Astrocyte (in vitro differentiated cells and primary cell): ENCODE measurements around the gene SPTBN5. TPM values are rescaled to one million over a fixed set of nuclear protein-coding genes. Genes with fewer than 3 reads are reported as not detected.

Experiments used
- DNase-seq: peaks from one replicate; pipeline ENCODE4 v3.0.0-alpha.2; 2010; ENCODE audit warnings: low read depth
- FAIRE-seq: peaks from 2 replicates; lab custom pipeline; 2011; peaks lifted over from hg19 to GRCh38; lab: Jason Lieb, UNC
- H2AFZ ChIP-seq: 2 replicates; pipeline ENCODE4 v1.6.0; 2012; ENCODE audit warnings: low read depth, low read length, inconsistent platforms
- H3K27ac ChIP-seq: 2 replicates; pipeline ENCODE4 v1.5.1; 2011; ENCODE audit warnings: low read depth, low read length, inconsistent platforms
- H3K27me3 ChIP-seq: 2 replicates; pipeline ENCODE4 v1.6.0; 2011; ENCODE audit warnings: low read length, inconsistent platforms; ENCODE audit not compliant: insufficient read depth
- H3K36me3 ChIP-seq: 2 replicates; pipeline ENCODE4 v1.5.1; 2011; ENCODE audit warnings: low read length, inconsistent platforms; ENCODE audit not compliant: insufficient read depth
- H3K4me1 ChIP-seq: 2 replicates; pipeline ENCODE4 v1.5.1; 2011; ENCODE audit warnings: low read length, inconsistent platforms; ENCODE audit not compliant: insufficient read depth
- H3K4me2 ChIP-seq: 2 replicates; pipeline ENCODE4 v1.6.0; 2012; ENCODE audit warnings: low read length, inconsistent platforms
- H3K4me3 ChIP-seq: 2 replicates; pipeline ENCODE4 v1.5.1; 2011; ENCODE audit warnings: low read depth, mild to moderate bottlenecking, low read length, inconsistent platforms; ENCODE audit not compliant: insufficient read depth
- H3K79me2 ChIP-seq: 2 replicates; pipeline ENCODE4 v1.6.0; 2012; ENCODE audit warnings: mild to moderate bottlenecking, low read length, inconsistent platforms; ENCODE audit not compliant: insufficient read depth
- H3K9ac ChIP-seq: 2 replicates; pipeline ENCODE4 v1.6.0; 2012; ENCODE audit warnings: mild to moderate bottlenecking, low read length, inconsistent platforms
- H3K9me3 ChIP-seq: 2 replicates; pipeline ENCODE4 v1.5.1; 2012; ENCODE audit warnings: low read depth, mild to moderate bottlenecking, low read length, inconsistent platforms; ENCODE audit not compliant: insufficient read depth
- H4K20me1 ChIP-seq: 2 replicates; pipeline ENCODE4 v1.6.0; 2012; ENCODE audit warnings: low read length, inconsistent platforms; ENCODE audit not compliant: insufficient read depth
- H3K27ac Mint-ChIP-seq: one replicate; pipeline ENCODE4 v1.8.0; 2021; ENCODE audit warnings: mild to moderate bottlenecking, mixed read lengths; ENCODE audit not compliant: unreplicated experiment
- H3K27me3 Mint-ChIP-seq: one replicate; pipeline ENCODE4 v1.8.0; 2021; ENCODE audit warnings: low read depth, mixed read lengths; ENCODE audit not compliant: unreplicated experiment
- H3K36me3 Mint-ChIP-seq: one replicate; pipeline ENCODE4 v1.8.0; 2021; ENCODE audit warnings: low read depth, mixed read lengths; ENCODE audit not compliant: unreplicated experiment
- H3K4me1 Mint-ChIP-seq: one replicate; pipeline ENCODE4 v1.8.0; 2021; ENCODE audit warnings: low read depth, mixed read lengths; ENCODE audit not compliant: unreplicated experiment
- H3K4me3 Mint-ChIP-seq: one replicate; pipeline ENCODE4 v1.8.0; 2021; ENCODE audit warnings: mild to moderate bottlenecking, moderate library complexity, mixed read lengths; ENCODE audit not compliant: unreplicated experiment
- H3K9me3 Mint-ChIP-seq: one replicate; pipeline ENCODE4 v1.8.0; 2021; ENCODE audit warnings: mild to moderate bottlenecking, mixed read lengths; ENCODE audit not compliant: unreplicated experiment
- EZH2 ChIP-seq: IDR thresholded peaks from 2 replicates; pipeline ENCODE4 v1.6.1; 2012; ENCODE audit warnings: mild to moderate bottlenecking, low read length, inconsistent platforms; ENCODE audit not compliant: insufficient read depth
- total RNA-seq: library from RNA; stranded (reverse); gene quantifications from 2 replicates; pipeline ENCODE4 v1.2.1, GENCODE V29; 2021
- TF ChIP-seq, protein P1 (sequence below): IDR thresholded peaks from 2 replicates; pipeline ENCODE4 v1.5.1; 2011; ENCODE audit warnings: low read depth, mild to moderate bottlenecking, inconsistent platforms, low read length, moderate library complexity; ENCODE audit not compliant: insufficient read depth

SPTBN5 gene
- total RNA-seq, 1 donor from 2014 or later: 5.3 TPM

DNA sequence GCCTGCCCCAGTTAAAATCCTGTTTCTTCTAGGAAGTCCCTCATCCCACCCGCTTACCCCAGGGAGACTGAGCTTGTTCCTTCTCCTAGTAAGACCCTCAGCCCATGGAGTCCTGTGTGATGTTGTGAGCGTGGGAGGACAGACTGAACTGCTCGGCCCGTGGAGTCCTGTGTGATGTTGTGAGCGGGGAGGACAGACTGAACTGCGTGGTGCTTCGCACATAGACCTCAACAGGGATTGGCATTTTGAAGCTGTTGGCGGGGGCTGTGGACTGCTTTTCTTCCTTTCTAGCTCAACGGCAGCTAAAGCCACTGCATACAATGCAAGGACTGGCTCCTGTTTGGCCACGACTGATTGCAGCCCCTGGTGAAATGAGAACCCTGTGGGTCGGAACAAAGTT lies 1.6 kb upstream of the SPTBN5 start:
- no peaks in the 10 kb centered on the region for H3K79me2 ChIP-seq
- H3K9ac ChIP-seq: no peak overlapping the region
- DNase-seq: no peak
- FAIRE-seq: no peak
- H3K27me3 Mint-ChIP-seq: no peaks in the 10 kb centered on the region
- no peak overlapping the region for H2AFZ ChIP-seq
- no peaks in the 10 kb centered on the region for H3K9me3 Mint-ChIP-seq
- no peak overlapping the region for H3K4me3 Mint-ChIP-seq
- no peaks in the 10 kb centered on the region for H3K9me3 ChIP-seq
- no peak overlapping the region for H3K4me3 ChIP-seq
- H4K20me1 ChIP-seq: no peaks in the 10 kb centered on the region
- peaks cover 16% of the 10 kb centered on the region for H3K4me1 ChIP-seq
- TF ChIP-seq, protein P1, sequence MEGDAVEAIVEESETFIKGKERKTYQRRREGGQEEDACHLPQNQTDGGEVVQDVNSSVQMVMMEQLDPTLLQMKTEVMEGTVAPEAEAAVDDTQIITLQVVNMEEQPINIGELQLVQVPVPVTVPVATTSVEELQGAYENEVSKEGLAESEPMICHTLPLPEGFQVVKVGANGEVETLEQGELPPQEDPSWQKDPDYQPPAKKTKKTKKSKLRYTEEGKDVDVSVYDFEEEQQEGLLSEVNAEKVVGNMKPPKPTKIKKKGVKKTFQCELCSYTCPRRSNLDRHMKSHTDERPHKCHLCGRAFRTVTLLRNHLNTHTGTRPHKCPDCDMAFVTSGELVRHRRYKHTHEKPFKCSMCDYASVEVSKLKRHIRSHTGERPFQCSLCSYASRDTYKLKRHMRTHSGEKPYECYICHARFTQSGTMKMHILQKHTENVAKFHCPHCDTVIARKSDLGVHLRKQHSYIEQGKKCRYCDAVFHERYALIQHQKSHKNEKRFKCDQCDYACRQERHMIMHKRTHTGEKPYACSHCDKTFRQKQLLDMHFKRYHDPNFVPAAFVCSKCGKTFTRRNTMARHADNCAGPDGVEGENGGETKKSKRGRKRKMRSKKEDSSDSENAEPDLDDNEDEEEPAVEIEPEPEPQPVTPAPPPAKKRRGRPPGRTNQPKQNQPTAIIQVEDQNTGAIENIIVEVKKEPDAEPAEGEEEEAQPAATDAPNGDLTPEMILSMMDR: no peak
- no peak for TF ChIP-seq EZH2
- peaks cover 15% of the 10 kb centered on the region for H3K4me1 Mint-ChIP-seq
- peak overlapping the region; percentile 76 for H3K4me2 ChIP-seq
- H3K27ac ChIP-seq: no peak overlapping the region
- H3K36me3 ChIP-seq: peaks cover 13% of the 10 kb centered on the region
- H3K27ac Mint-ChIP-seq: peak overlapping the region; percentile 91
- no peaks in the 10 kb centered on the region for H3K27me3 ChIP-seq
- H3K36me3 Mint-ChIP-seq: peaks cover 18% of the 10 kb centered on the region

DNA sequence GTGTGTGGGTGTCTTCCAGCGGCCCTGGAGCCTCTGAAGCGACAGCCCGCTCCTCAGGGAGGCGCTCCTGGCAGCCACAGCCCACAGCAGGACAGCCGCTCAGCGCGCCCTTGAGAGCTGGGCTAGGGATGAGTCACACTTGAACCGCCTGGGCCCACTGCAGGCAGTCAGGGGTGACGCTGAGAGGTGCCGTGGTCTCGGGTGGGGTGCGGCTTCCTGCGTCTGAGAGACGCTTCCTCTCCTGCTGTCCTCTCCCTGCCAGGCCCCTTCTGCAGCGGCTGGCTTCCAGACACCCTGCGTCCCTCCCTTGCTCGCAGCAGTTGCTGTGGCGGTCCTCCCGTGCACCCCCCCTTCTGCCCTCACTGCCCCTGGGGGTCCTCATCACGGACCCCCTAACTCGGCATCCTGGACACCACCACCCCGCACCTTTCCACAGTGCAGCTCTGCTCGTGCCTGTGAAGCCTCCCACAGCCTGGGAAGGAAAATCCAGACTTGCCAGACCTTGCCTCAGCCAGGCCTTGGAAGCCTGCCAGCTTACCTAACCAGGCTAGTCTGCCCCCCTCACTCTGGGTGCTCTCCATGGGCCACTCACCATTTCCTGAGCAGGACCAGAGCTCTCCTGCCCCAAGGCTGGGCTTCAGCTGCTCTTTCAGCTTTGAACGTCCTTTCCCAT lies 1.1 kb upstream of the SPTBN5 start:
- DNase-seq (peak; percentile 71), FAIRE-seq (no peak)
- Mint-ChIP-seq H3K27me3 (no peaks in the 10 kb centered on the region), H3K4me3 (peak overlapping the region; percentile 64), H3K4me1 (peaks cover 15% of the 10 kb centered on the region), H3K36me3 (peaks cover 19% of the 10 kb centered on the region), H3K9me3 (no peaks in the 10 kb centered on the region), H3K27ac (peak overlapping the region; percentile 91)
- peak overlapping the region; percentile 76 for H3K4me2 ChIP-seq
- no peak overlapping the region for H3K4me3 ChIP-seq
- no peak for TF ChIP-seq EZH2
- TF ChIP-seq, protein P1: peak; percentile 4
- H3K79me2 ChIP-seq: no peaks in the 10 kb centered on the region
- peak overlapping the region; percentile 34 for H3K27ac ChIP-seq
- H3K36me3 ChIP-seq: peaks cover 13% of the 10 kb centered on the region
- H3K9me3 ChIP-seq: no peaks in the 10 kb centered on the region
- peaks cover 16% of the 10 kb centered on the region for H3K4me1 ChIP-seq
- peak overlapping the region; percentile 31 for H3K9ac ChIP-seq
- peak overlapping the region; percentile 7 for H2AFZ ChIP-seq
- H4K20me1 ChIP-seq: no peaks in the 10 kb centered on the region
- H3K27me3 ChIP-seq: no peaks in the 10 kb centered on the region

DNA sequence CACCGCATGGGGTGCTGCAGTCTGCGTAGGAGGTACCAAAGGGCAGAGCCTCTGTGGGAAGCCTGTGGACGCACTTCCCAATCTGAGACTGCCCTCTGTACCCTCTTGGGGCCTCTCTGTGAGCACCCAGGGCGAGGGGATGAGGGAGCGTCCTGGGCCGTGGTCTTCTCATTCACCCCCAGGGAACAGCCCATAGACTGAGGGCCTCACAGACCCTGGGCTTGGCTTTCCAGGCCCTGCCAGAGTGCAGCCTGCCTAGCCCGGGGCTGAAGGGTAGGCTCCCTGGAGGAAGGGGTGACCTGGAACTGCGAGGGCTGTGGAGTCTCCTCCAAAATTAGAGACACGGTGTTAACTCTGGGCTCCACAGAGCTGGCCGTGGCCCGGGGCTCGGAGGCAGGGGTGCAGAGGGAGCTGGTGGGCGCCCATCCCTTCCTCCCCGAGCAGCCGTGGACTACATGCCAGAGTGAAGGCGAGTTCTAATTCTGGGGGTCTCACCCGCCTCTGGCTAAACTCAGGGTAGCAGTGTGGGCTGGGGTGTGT lies 468 bp upstream of the SPTBN5 start:
- no peak overlapping the region for H2AFZ ChIP-seq
- no peaks in the 10 kb centered on the region for H3K9me3 ChIP-seq
- Mint-ChIP-seq H3K9me3 (no peaks in the 10 kb centered on the region), H3K4me1 (peaks cover 15% of the 10 kb centered on the region), H3K36me3 (peaks cover 16% of the 10 kb centered on the region), H3K27me3 (peaks cover 2% of the 10 kb centered on the region), H3K27ac (peak overlapping the region; percentile 91), H3K4me3 (no peak overlapping the region)
- FAIRE-seq (no peak), DNase-seq (no peak)
- H3K36me3 ChIP-seq: peaks cover 7% of the 10 kb centered on the region
- peaks cover 16% of the 10 kb centered on the region for H3K4me1 ChIP-seq
- H3K9ac ChIP-seq: peak overlapping the region; percentile 31
- no peaks in the 10 kb centered on the region for H3K27me3 ChIP-seq
- no peak for TF ChIP-seq EZH2
- TF ChIP-seq, protein P1: no peak
- no peak overlapping the region for H3K4me3 ChIP-seq
- H3K4me2 ChIP-seq: peak overlapping the region; percentile 76
- no peaks in the 10 kb centered on the region for H3K79me2 ChIP-seq
- H3K27ac ChIP-seq: peak overlapping the region; percentile 34
- H4K20me1 ChIP-seq: no peaks in the 10 kb centered on the region
